ENCODE measurements around the gene OR5M11.
"Not testable (repeated sequence)": the region's sequence is repeated elsewhere in the genome, so short reads cannot be mapped to it uniquely, and the experiment has no call there.

The OR5M11 gene

DNA sequence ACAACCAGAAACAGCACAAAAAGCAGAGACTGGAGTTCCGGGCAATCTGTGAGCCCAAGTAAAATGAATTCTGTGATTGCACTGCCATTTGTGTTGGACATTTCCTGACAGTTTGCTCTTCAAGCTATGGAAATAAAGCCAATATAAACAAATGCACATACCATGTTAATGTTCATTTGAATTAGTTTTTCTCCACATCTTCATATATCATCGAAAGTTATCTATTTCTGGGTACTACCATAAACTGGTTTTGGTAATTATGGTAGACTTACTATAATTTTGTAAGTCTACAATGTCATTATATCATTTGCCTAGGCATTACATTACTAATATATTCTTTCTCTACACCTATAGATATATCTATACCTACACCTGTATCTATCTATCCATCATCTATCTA lies at the start of gene OR5M11:
Gene OR5M11 (minus strand): TSS at position 101 of the 400 bp plus-strand sequence. CDS start 0 bp downstream, at position 101.
- in situ Hi-C loops (cut with MboI; ENCODE audit: low sequenced_read_pairs) = no loop called here
- Histone ChIP-seq H3K9me3 (no peaks in the 10 kb centered on the region; the same call in 1 of the 2 replicates), H3K4me3 (no peak within 1 kb of the TSS), H3K36me3 (replicated peaks) (no peaks in the 10 kb centered on the region), H3K27me3 (ENCODE audit: low read depth) (no peaks in the 10 kb centered on the region), H3K4me1 (no peaks in the 10 kb centered on the region)
- DNase-seq (ENCODE audit: low spot score in 2 of 2) = no peak

DNA sequence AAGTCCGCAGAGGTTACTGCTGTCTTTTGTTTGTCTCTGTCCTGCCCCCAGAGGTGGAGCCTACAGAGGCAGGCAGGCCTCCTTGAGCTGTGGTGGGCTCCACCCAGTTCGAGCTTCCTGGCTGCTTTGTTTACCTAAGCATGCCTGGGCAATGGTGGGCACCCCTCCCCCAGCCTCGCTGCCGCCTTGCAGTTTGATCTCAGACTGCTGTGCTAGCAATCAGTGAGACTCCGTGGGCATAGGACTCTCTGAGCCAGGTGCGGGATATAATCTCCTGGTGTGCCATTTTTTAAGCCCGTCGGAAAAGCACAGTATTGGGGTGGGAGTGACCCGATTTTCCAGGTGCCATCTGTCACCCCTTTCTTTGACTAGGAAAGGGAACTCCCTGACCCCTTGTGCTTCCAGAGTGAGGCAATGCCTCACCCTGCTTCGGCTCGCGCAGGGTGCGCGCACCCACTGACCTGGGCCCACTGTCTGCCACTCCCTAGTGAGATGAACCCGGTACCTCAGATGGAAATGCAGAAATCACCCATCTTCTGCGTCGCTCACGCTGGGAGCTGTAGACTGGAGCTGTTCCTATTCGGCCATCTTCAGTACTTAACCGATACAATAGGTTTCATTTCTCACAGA lies 49.1 kb upstream of the OR5M11 start:
- in situ Hi-C loops (cut with MboI; ENCODE audit: low sequenced_read_pairs); DNase-seq (ENCODE audit: low spot score in 2 of 2); H3K36me3 ChIP-seq (replicated peaks); H3K27me3 ChIP-seq (ENCODE audit: low read depth); H3K4me3 ChIP-seq; H3K9me3 ChIP-seq; H3K4me1 ChIP-seq: not testable (repeated sequence)

DNA sequence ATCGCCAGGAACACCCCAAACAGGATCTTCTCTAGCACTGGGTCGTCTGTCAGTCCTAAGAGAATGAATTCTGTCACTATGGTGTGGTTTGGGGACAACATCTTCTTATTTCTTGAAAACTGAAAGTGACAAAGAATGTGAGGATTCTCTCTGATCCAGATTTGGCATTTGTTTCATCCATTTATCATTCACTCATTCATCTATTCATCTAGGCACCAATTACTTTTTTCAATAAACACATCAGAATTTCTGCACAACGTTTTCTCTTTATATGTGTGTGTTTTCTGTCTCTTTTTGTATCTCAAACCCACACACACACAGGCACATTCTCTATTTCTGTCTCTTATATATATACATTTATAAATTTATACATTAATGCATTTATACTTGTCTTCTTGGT lies 34.6 kb upstream of the OR5M11 start, which contains the start of gene OR5M10:
Gene OR5M10 (minus strand): TSS at position 101 of the 400 bp plus-strand sequence. CDS start 0 bp downstream, at position 101.
- Histone ChIP-seq H3K4me1 (no peaks in the 10 kb centered on the region), H3K36me3 (replicated peaks) (no peaks in the 10 kb centered on the region), H3K4me3 (no peak within 1 kb of the TSS), H3K27me3 (ENCODE audit: low read depth) (no peaks in the 10 kb centered on the region), H3K9me3 (no peaks in the 10 kb centered on the region)
- in situ Hi-C loops (cut with MboI; ENCODE audit: low sequenced_read_pairs) = no loop called here
- DNase-seq (ENCODE audit: low spot score in 2 of 2) = no peak

DNA sequence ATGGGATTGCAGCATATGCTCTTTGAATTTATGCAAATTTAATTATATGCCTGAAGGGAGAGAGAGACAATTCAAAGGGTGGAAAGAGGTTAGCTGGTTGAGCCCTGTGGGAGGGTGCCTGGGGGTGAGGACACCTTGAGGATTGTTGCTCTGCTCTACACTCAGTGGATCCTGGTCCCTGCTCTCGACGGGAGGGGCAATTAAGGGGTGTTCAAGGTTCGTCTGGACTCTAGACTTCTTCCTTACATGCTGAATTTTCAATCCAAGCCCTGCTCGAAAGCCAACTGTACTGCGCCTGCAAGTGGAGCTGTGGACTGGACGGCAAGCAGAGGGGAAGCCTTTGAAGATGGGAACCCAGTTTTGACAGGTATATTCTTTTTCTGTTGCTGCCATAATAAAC lies 15.5 kb upstream of the OR5M11 start:
- H3K27me3 ChIP-seq (ENCODE audit: low read depth) = no peaks in the 10 kb centered on the region
- no peak overlapping the region for H3K4me3 ChIP-seq
- H3K9me3 ChIP-seq = no peaks in the 10 kb centered on the region
- H3K36me3 ChIP-seq (replicated peaks) = no peaks in the 10 kb centered on the region
- H3K4me1 ChIP-seq = no peaks in the 10 kb centered on the region
- no peak for DNase-seq (ENCODE audit: low spot score in 2 of 2)
- in situ Hi-C loops (cut with MboI; ENCODE audit: low sequenced_read_pairs) = no loop called here

DNA sequence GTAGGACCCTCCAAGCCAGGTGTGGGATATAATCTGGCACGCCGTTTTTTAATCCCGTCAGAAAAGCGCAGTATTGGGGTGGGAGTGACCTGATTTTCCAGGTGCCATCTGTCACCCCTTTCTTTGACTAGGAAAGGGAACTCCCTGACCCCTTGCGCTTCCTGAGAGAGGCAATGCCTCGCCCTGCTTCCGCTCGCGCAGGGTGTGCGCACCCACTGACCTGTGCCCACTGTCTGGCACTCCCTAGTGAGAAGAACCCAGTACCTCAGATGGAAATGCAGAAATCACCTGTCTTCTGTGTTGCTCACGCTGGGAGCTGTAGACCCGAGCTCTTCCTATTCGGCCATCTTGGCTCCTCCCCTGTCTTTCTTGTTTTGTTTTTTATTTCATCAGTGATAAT lies 11.6 kb upstream of the OR5M11 start:
- DNase-seq (ENCODE audit: low spot score in 2 of 2); in situ Hi-C loops (cut with MboI; ENCODE audit: low sequenced_read_pairs); H3K4me1 ChIP-seq; H3K36me3 ChIP-seq (replicated peaks); H3K27me3 ChIP-seq (ENCODE audit: low read depth); H3K9me3 ChIP-seq; H3K4me3 ChIP-seq: not testable (repeated sequence)

DNA sequence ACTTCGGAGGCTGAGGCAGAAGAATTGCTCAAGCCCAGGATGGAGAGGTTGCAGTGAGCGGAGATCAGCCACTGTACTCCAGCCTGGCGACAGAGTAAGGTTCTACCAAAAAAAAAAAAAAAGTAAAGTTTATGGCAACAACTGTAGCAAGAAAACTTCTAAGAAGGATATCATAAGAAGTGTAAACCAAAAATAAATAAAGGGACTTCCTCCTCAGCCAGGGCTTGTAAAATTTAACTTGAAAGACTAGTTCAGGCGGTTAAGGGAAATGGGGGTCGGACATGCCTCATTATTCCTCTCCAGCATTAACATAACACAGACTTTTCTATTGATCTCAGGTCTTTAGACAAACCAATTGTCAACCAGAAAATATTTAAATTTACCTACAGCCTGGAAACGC lies 2.5 kb upstream of the OR5M11 start:
- no peak for DNase-seq (ENCODE audit: low spot score in 2 of 2)
- no peaks in the 10 kb centered on the region for H3K27me3 ChIP-seq (ENCODE audit: low read depth)
- no peaks in the 10 kb centered on the region for H3K9me3 ChIP-seq
- H3K36me3 ChIP-seq (replicated peaks) = no peaks in the 10 kb centered on the region
- H3K4me3 ChIP-seq = no peak overlapping the region
- in situ Hi-C loops (cut with MboI; ENCODE audit: low sequenced_read_pairs) = no loop called here
- no peaks in the 10 kb centered on the region for H3K4me1 ChIP-seq

DNA sequence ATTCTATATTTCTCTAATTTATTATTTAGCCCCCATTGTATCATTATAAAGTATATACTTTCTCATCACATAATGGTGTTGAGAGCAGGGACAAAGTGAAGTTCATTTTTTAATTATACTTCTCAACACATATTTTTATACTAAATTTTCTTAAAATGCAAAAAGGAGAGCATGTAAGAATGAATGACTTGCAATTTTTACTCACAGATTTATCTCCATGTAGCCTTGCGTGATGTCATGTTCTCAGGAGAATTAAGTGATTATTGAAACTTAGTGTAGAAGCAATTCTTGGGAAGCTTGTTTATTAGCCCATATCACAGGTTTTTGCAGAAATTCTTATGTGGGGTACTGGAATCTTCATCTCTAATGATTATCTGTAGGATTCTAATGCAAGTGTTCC lies 682 bp upstream of the OR5M11 start:
- in situ Hi-C loops (cut with MboI; ENCODE audit: low sequenced_read_pairs) = no loop called here
- no peak for DNase-seq (ENCODE audit: low spot score in 2 of 2)
- no peaks in the 10 kb centered on the region for H3K27me3 ChIP-seq (ENCODE audit: low read depth)
- no peak overlapping the region for H3K4me3 ChIP-seq
- H3K36me3 ChIP-seq (replicated peaks) = no peaks in the 10 kb centered on the region
- no peaks in the 10 kb centered on the region; the same call in 1 of the 2 replicates for H3K9me3 ChIP-seq
- no peaks in the 10 kb centered on the region for H3K4me1 ChIP-seq

DNA sequence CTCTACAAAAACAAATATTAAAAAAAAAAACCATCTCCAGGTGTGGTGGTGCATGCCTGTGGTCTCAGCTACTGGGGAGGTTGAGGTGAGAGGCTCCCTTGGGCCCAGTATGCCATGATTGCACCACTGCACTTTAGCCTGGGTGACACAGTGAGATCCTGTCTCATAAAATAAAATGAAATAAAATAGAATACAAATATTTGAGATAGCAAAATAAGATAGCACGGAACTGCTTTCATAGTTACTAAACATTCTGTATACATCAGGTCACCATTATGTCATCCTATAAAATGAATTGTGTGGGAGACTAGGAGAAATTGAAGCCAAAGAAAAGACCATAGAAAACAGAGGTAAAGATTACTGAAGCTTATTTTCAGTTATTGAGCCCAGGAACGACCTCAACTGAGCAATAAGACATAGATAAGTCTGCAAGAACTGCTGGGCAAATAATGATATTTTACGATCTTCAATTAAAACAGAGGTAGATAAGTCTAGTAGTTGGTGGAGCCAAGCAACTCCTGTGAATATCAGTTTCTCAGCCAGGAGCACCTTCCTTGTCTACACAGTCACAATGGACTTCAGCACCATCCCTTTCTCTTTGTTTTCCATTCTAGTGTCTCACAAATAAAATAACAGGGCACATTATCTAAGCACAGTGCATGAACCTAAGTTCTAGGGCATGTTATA lies 9.9 kb downstream of the OR5M11 start:
- H3K36me3 ChIP-seq (replicated peaks) = no peaks in the 10 kb centered on the region
- in situ Hi-C loops (cut with MboI; ENCODE audit: low sequenced_read_pairs) = no loop called here
- DNase-seq (ENCODE audit: low spot score in 2 of 2) = no peak

DNA sequence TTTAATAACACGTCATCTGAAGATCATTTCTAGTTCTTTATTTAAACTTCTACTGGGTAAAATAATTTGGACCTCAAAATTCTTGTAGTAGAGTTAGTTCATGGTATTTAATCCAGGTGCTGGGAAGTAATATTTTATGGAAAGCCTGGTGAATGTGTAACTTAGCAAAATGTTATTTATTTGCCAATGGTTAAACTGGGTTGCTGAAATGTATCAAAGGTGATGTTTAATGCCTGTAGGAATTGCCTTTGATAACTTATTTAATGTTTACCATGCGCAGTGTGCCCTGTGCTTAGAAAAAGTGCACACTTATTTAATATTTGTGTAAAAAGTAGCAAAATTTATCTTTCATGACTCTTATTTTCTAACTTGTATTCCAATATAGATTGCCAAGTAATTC lies 11.2 kb downstream of the OR5M11 start:
- no peaks in the 10 kb centered on the region for H3K4me1 ChIP-seq
- H3K27me3 ChIP-seq (ENCODE audit: low read depth) = no peaks in the 10 kb centered on the region
- H3K4me3 ChIP-seq = no peak overlapping the region
- in situ Hi-C loops (cut with MboI; ENCODE audit: low sequenced_read_pairs) = no loop called here
- no peaks in the 10 kb centered on the region for H3K9me3 ChIP-seq
- no peaks in the 10 kb centered on the region for H3K36me3 ChIP-seq (replicated peaks)
- DNase-seq (ENCODE audit: low spot score in 2 of 2) = no peak

More for the DNA sequence above, 9.9 kb downstream of the OR5M11 start:
- Histone ChIP-seq H3K9me3 (no peaks in the 10 kb centered on the region), H3K4me1 (no peaks in the 10 kb centered on the region), H3K4me3 (no peak overlapping the region), H3K27me3 (ENCODE audit: low read depth) (no peaks in the 10 kb centered on the region)

DNA sequence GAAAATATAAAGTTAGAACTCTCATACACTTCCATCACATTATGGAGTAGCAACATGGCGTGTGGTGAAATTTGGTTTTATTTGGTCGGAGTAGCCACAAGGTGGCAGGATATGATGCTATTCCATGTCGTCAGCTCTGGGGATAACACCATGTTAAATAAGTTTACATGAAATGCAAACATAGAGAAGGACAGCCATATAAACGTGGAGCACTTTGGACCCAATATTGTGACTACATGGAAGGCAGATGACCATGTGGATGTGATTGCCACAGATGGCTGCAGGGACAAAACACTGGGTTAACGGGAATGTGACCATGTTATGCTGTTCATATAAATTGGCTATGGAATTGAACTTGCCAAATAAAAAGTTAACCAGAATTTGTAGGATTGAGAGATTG lies 21.0 kb downstream of the OR5M11 start:
- Histone ChIP-seq H3K36me3 (replicated peaks) (no peaks in the 10 kb centered on the region), H3K4me1 (no peaks in the 10 kb centered on the region), H3K9me3 (no peaks in the 10 kb centered on the region), H3K27me3 (ENCODE audit: low read depth) (no peaks in the 10 kb centered on the region), H3K4me3 (no peak overlapping the region)
- DNase-seq (ENCODE audit: low spot score in 2 of 2) = no peak
- in situ Hi-C loops (cut with MboI; ENCODE audit: low sequenced_read_pairs) = no loop called here

DNA sequence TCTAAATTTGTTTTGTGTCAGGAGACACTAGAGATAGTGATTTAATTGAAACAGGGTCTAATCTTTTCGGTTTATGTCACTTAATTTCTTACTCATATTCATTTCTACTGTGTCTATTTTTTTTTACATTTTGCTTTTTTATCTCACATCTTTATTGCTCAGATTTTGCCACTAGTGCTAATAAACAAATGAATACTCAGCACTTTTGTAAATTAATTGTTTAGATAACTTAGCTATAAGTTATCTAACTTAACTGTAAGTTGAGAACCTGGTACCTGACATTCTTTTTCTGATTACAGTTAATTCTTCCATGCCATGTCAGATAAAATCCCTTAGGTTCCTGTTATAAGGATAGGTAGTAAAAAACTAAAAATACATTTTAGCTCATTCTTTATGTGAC lies 29.8 kb downstream of the OR5M11 start:
- H3K27me3 ChIP-seq (ENCODE audit: low read depth) = no peaks in the 10 kb centered on the region
- no peaks in the 10 kb centered on the region for H3K4me1 ChIP-seq
- no peak for DNase-seq (ENCODE audit: low spot score in 2 of 2)
- no peaks in the 10 kb centered on the region for H3K36me3 ChIP-seq (replicated peaks)
- H3K9me3 ChIP-seq = no peaks in the 10 kb centered on the region
- no peak overlapping the region for H3K4me3 ChIP-seq
- in situ Hi-C loops (cut with MboI; ENCODE audit: low sequenced_read_pairs) = no loop called here

DNA sequence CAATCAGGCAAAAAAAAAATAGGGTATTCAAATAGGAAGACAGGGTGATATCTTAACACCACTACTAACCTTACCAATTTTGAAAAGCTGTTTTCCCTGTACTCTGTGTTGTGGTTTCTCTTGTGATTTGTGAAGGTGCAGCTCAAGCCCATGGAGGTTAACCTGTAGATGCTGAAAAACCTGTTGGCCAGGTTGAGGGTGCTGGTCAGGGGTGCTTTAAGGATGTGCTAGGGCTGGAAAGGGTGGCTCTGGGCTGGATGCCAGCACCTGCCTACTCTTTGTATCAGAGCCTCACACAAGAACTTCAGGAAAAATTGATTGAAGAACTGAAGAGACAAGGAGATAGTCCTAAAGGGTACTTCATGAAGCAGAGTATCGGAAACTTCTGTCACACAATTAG lies 33.6 kb downstream of the OR5M11 start:
- Histone ChIP-seq H3K27me3 (ENCODE audit: low read depth) (no peaks in the 10 kb centered on the region), H3K36me3 (replicated peaks) (no peaks in the 10 kb centered on the region), H3K4me1 (no peaks in the 10 kb centered on the region), H3K9me3 (no peaks in the 10 kb centered on the region), H3K4me3 (no peak overlapping the region)
- in situ Hi-C loops (cut with MboI; ENCODE audit: low sequenced_read_pairs) = no loop called here
- DNase-seq (ENCODE audit: low spot score in 2 of 2) = no peak

DNA sequence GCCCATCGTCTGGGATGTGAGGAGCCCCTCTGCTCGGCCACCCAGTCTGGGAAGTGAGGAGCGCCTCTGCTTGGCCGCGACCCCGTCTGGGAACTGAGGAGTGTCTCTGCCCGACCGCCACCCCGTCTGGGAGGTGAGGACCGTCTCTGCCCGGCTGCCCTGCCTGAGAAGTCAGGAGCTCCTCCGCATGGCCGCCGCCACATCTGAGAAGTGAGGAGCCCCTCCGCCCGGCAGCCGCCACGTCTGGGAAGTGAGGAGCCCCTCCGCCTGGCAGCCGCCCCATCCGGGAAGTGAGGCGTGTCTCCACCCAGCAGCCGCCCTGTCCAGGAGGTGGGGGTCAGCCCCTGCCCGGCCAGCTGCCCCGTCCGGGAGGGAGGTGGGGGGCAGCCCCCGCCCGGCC lies 46.0 kb downstream of the OR5M11 start:
- in situ Hi-C loops (cut with MboI; ENCODE audit: low sequenced_read_pairs) = no loop called here
- no peak for DNase-seq (ENCODE audit: low spot score in 2 of 2)
- H3K4me1 ChIP-seq = no peaks in the 10 kb centered on the region
- H3K4me3 ChIP-seq = no peak overlapping the region
- no peaks in the 10 kb centered on the region for H3K36me3 ChIP-seq (replicated peaks)
- no peaks in the 10 kb centered on the region for H3K9me3 ChIP-seq
- H3K27me3 ChIP-seq (ENCODE audit: low read depth) = no peaks in the 10 kb centered on the region

DNA sequence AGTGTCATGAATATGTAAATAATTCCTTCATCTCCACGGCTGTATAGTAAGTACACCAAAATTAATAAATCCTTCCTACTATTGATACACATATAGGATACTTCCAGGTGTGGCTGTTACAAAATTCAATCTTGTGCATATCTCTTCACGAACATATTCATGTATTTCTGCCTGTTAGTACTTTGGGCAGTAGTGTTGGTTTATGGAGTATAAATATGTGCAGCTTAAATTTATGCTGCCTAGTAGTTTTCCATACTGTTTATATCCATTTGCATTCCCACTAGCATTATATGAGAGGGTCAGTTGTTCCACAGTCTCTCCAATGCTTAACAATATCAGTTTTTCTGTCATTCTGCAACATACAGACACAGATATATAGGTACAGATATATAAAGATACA lies 47.9 kb downstream of the OR5M11 start:
- no peaks in the 10 kb centered on the region for H3K9me3 ChIP-seq
- H3K4me3 ChIP-seq = no peak overlapping the region
- in situ Hi-C loops (cut with MboI; ENCODE audit: low sequenced_read_pairs) = no loop called here
- H3K36me3 ChIP-seq (replicated peaks) = no peaks in the 10 kb centered on the region
- H3K4me1 ChIP-seq = no peaks in the 10 kb centered on the region
- H3K27me3 ChIP-seq (ENCODE audit: low read depth) = no peaks in the 10 kb centered on the region
- DNase-seq (ENCODE audit: low spot score in 2 of 2) = no peak

Measured in HAP-1 (cell line).